ENCODE data around the gene FOXO3.

Gene FOXO3

GRCh38 chr6:108574457-108575141 is 13.9 kb downstream of the FOXO3 start:
- no peak for DNase-seq (ENCODE audit: low read depth in 2 of 2)

GRCh38 chr6:108575905-108576494 is 15.3 kb downstream of the FOXO3 start:
- DNase-seq (ENCODE audit: low read depth in 2 of 2) = no peak

GRCh38 chr6:108576709-108577108 is 16.0 kb downstream of the FOXO3 start:
- DNase-seq (ENCODE audit: low read depth in 2 of 2) = no peak

GRCh38 chr6:108578166-108578565 is 17.4 kb downstream of the FOXO3 start:
- DNase-seq (ENCODE audit: low read depth in 2 of 2) = no peak

GRCh38 chr6:108578595-108579327 is 18.0 kb downstream of the FOXO3 start:
- DNase-seq (ENCODE audit: low read depth in 2 of 2) = no peak

GRCh38 chr6:108579328-108579721 is 18.6 kb downstream of the FOXO3 start:
- no peak for DNase-seq (ENCODE audit: low read depth in 2 of 2)

GRCh38 chr6:108580646-108581045 is 19.9 kb downstream of the FOXO3 start:
- no peak for DNase-seq (ENCODE audit: low read depth in 2 of 2)

- DNase-seq (ENCODE audit: low read depth in 2 of 2) = no peak
These were observed 20.7 kb downstream of the FOXO3 start for GRCh38 chr6:108581237-108581931.

GRCh38 chr6:108581932-108582475 is 21.3 kb downstream of the FOXO3 start:
- DNase-seq (ENCODE audit: low read depth in 2 of 2) = no peak

GRCh38 chr6:108582618-108583017 is 21.9 kb downstream of the FOXO3 start:
- no peak for DNase-seq (ENCODE audit: low read depth in 2 of 2)

GRCh38 chr6:108584323-108584722 is 23.6 kb downstream of the FOXO3 start:
- DNase-seq (ENCODE audit: low read depth in 2 of 2) = no peak

- no peak for DNase-seq (ENCODE audit: low read depth in 2 of 2)
These were observed 24.6 kb downstream of the FOXO3 start for GRCh38 chr6:108585359-108585758.

- DNase-seq (ENCODE audit: low read depth in 2 of 2) = no peak
These were observed 25.3 kb downstream of the FOXO3 start for GRCh38 chr6:108585921-108586536.

- no peak for DNase-seq (ENCODE audit: low read depth in 2 of 2)
These were observed 26.7 kb downstream of the FOXO3 start for GRCh38 chr6:108587258-108588059.

GRCh38 chr6:108588586-108588985 is 27.9 kb downstream of the FOXO3 start:
- no peak for DNase-seq (ENCODE audit: low read depth in 2 of 2)

- DNase-seq (ENCODE audit: low read depth in 2 of 2) = no peak
These were observed 28.6 kb downstream of the FOXO3 start for GRCh38 chr6:108589244-108589791.

- no peak for DNase-seq (ENCODE audit: low read depth in 2 of 2)
These were observed 30.5 kb downstream of the FOXO3 start for GRCh38 chr6:108591040-108591816.

GRCh38 chr6:108592371-108593337 is 31.9 kb downstream of the FOXO3 start:
- peak; percentile 14 to 24 for DNase-seq (ENCODE audit: low read depth in 2 of 2)

GRCh38 chr6:108594151-108594550 is 33.4 kb downstream of the FOXO3 start:
- no peak for DNase-seq (ENCODE audit: low read depth in 2 of 2)
